CD4-positive, alpha-beta T cell treated with Interleukin-15 for 1 hour (primary cell): ENCODE measurements around the gene CREBRF.
"Not testable (repeated sequence)": the region's sequence is repeated elsewhere in the genome, so short reads cannot be mapped to it uniquely, and the experiment has no call there.

Experiments
- DNase-seq: peaks from one replicate; pipeline ENCODE4 v3.0.0-alpha.2; 2020

Gene CREBRF

DNA sequence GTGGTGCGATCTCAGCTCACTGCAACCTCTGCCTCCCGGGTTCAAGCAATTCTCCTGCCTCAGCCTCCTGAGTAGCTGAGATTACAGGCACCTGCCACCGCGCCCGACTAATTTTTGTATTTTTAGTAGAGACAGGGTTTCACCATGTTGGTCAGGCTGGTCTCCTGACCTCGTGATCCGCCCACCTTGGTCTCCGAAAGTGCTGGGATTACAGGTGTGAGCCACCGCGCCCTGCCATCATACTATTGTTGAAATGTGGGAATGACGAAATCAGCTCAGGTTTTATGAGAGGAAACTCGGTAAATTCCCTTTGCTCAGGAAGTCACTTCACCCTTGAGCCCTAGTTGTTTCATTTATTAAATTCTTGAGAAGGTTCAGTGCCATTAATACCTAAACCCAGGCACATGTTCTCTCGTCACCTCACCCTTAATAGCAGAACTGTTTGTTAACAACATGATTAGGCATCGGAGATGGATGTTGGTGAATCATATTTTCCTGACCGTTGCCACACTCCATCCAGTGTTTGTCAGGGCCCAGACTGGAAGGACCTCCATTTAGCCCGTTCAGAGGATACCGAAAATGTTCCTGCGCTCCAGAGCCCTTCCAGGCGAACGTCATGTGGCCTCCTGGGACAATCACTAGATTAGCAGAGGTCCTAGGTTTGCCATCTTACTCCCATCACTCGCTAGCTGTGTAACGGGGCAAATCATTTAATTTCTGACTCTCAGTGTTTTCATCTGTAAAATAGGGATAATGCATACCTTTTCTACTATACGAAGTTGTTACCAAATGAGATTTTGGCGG, 20.0 kb upstream of the CREBRF start:
- no peak for DNase-seq

DNA sequence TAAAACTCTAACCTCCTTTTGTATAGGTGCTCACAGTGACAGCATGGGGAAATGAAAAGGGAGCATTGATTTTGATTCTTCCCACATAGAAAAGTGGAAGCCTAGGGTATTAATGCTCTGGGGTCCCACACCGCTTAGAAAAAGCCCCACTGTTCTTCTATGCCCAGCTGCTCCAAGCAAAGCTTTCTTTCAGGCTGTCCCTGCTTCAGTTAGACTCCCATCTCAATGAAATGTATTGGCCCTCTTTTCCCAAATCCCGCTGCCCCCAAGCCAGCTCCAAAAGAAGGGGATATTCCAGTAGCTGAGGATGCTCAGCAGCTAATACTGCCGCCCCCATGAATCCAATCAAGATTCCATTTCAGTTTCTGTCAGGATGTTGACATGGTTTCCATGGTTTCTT, 17.0 kb upstream of the CREBRF start:
- no peak for DNase-seq

DNA sequence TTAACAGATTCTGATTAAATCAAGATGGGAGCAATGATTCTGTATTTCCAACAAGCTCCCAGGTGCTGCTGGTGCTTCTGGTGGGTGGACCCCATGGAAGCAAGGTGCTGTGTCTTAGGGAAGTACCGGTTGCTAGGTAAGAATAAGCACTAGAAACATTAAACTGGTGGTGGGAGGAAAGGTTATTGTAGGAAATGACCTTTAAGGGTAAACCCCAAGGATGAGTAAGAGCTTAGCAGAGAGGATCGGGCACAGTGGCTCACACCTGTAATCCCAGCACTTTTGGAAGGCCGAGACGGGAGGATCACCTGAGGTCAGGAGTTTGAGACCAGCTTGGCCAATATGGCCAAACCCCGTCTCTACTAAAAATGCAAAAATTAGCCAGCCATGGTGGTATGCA, 16.2 kb upstream of the CREBRF start:
- DNase-seq: no peak

DNA sequence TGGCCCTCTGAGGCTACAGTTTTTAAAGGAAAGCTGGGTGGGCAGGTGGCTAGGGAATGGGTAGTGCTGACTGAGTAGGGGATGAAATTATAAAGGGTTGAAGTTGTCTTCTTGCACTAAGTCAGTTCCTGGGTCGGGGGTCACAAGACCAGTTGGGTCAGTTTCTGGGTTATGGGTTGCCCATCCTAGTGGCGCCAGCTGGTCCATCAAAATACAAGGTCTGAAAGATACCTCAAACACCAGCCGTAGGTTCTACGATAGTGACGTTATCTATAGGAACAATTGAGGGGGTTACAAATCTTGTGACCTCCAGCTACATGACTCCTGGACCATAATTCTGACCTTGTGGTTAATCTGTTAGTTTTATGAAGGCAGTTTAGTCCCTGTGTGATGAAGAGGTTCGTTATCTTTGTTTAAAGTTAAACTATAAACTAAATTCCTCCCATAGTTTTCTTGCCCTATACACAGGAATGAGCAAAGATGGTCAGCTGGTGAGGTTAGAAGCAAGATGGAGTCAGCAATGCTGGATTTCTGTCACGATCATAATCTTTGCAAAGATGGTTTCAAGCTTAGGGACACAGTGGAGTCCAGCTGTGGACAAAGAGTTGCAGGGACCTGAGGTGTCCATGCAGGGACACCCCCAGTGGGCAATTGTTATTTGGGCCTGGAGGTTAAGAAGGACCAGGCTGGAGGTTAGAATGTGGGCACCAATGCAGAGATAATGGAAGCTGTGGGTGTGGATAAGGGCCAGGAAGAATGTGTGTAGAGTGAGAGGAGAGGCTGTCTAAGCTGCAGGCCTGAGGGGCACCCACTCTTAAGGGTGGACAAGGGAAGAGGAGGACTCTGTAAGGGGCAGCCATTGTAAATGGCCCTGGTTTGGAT, 14.0 kb upstream of the CREBRF start:
- DNase-seq: no peak

DNA sequence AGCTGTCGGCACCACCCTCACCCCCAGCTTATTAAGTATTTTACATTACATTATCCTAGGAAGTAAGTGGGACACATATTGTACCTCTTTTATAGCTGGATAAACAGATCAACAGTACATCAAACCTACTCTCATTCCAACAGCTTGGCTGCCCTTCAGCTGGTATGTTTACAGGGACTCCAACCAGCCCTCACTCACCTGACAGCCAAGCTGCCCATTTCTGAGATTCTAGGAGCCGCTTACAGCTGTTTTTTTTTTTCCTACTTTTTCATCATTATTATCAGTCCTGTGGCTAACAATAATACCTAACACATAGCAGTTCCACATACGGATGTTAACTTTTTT, 13.4 kb upstream of the CREBRF start:
- no peak for DNase-seq

DNA sequence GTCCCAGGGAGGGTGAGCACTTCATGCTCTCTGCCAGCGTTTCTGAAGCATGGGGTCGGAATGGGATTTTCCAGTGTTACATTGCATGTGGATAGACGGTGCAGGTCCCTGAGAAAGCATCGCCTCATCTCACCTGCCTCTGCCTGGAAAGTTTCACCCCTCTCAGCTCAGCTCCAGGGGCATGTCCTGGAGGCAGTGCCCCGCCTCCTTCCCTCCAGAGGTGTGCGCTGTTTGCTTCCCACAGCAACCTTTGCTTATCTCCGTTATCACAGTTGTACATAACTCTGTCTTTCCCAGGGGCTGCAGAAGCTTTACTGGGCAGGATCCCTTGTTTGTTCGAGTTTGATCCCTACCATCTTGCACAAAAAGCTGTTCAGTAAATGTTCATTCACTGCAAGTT, 10.7 kb upstream of the CREBRF start:
- DNase-seq: no peak

DNA sequence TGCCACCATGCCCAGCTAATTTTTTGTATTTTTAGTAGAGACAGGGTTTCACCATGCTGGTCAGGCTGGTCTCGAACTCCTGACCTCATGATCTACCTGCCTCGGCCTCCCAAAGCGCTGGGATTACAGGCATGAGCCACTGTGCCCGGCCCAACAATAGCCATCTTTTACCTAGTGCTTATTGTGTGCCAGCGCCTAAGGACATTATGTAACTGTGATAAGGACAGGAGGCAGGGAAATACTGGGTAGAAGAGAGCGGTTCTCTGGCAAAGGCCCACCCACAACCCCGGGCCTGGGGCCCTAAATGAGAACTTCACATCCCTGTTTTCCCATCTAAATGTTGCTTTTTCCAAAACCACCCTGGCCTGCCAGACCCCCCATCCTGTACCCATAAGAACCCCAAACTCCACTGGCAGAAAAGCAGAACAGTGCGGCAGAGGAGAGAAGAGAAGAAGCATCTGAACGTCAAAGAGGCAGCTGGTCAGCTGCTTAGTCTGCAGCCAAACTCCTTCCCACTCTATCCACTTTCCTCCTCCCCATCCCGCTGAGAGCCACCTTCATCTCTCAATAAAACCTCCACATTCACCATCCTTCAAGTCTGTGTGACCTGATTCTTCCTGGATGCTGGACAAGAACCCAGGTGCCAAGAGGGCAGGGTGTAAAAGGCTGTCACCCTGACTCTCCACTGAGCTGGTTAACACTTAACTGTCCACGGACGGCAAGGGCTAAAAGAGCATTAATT, 8.9 kb upstream of the CREBRF start:
- not testable (repeated sequence) for DNase-seq

DNA sequence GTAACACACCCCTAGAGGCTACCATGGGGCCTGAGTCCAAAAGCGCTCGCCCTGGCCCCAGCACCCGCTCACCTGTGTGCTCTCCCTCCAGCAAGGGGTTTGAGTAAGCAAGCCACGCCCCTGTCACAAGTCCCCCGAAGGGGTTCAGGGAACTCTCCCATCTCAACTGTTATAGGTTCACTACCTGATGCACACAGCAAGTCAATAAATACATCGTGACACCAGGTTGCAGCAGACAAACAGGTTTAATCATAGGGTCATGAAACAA, 8.4 kb upstream of the CREBRF start:
- no peak for DNase-seq

DNA sequence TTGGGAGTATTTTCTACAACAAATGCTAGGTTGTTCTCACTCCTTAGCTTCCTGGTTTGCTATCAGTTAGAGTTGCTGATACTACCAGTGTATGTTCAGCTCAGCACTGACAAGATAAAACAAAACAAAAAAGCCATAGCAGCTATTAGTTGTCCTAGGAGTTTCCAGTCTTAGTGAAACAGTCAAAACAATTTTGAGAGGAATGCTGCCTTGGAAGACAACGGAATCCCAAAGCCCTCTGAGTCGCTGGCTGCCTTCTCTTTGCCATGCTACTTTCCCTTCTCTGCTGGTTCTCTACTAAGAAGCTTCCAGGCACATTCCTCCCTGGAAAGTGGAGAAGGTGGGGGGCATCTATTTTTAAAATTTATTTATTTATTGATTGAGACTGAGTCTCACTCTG, 5.4 kb upstream of the CREBRF start:
- no peak for DNase-seq

DNA sequence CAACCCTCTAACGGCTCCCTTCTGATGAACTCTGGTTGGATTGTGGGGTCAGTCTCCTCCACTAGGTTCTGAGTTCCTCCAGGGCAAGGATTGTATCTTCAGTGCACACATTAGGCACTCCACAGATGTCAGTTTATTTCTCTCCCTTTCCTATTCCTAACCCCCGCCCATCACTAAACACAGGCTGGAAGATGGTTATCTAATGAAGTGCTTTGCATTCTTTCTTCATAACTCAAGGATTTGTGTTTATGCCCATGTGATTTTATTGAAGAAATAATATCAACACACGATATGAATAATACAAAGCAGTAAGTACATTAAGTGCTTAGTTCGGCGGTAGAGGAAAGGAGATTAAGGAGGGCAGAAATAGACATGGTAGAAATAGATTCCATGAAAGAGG, 4.4 kb upstream of the CREBRF start:
- no peak for DNase-seq

DNA sequence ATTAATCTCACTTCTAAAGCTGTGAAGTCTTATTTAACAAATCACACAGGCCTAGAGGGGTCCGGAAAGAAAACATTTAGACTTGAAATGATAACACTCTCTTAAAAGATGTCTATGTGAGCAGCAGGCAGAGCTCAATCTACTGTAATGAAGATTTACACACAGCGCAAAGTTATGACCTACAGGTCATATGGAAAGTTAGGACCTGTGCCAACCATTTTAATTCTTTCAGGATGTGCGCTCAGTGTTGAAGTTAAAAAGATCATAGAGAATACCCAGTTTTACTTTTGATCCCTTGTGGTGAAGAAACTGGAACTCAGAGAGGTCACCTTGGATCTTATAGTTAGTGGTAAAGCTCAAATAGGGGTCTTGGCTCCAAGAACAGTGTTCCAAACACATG, 3.1 kb upstream of the CREBRF start:
- DNase-seq: no peak

DNA sequence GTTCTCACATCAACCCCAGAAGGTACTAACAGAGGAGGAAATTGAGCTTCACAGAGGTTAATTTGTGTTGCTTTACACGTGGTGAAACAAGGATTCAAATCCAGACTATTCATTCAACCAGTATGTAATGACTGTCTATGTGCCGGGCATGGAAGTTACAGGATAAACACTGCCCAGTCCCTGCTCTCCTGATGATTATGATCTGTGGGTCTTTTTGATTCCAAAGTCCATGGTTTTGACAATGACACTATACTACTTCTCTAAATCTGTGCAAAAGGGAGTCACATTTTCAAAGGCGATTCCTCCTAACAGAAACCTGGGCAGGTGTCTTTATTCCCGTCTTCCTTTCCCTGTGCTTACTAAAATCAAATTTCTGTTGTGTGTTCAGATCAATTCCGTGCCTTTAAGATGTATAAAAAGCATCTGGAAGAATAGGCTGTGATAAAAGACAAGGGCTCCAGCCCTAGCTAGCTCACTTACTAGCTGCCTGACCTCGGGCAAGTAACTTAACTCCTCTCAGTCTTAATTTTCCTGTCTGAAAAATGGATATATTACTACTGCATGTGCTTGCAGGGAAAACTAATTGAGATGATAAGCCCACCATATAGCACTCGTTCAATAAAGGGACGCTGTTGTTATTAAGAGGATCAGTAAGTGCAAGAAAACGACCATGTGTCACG, 970 bp upstream of the CREBRF start:
- DNase-seq: no peak

DNA sequence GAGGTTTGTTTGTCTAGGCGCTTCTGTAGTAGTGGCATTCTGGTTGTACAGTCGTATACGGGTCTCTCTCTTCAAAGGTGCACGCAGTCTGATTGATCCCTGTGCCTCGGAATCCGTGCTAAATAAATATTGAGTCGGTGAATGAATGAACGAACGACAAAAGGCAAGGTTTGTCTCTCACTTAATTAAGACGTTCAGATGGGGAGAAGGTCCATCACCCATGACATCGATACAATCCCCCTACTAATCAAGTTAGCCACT, 500 bp upstream of the CREBRF start:
- no peak for DNase-seq

DNA sequence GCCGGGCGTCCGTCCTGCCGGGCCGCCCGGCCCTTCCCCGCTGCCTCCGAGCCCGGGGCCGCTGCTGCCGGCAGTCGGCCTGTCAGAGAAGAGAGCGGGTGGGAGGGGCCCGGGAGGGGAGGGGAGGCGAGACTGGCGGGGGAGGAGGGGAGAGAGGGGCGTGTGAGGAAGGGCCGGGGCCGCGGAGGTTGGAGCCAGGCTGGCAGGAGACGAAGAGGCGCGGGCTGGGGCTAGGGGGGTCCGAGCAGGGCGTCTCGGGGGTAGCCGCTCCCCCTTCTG, 570 bp downstream of the CREBRF start:
- no peak for DNase-seq

DNA sequence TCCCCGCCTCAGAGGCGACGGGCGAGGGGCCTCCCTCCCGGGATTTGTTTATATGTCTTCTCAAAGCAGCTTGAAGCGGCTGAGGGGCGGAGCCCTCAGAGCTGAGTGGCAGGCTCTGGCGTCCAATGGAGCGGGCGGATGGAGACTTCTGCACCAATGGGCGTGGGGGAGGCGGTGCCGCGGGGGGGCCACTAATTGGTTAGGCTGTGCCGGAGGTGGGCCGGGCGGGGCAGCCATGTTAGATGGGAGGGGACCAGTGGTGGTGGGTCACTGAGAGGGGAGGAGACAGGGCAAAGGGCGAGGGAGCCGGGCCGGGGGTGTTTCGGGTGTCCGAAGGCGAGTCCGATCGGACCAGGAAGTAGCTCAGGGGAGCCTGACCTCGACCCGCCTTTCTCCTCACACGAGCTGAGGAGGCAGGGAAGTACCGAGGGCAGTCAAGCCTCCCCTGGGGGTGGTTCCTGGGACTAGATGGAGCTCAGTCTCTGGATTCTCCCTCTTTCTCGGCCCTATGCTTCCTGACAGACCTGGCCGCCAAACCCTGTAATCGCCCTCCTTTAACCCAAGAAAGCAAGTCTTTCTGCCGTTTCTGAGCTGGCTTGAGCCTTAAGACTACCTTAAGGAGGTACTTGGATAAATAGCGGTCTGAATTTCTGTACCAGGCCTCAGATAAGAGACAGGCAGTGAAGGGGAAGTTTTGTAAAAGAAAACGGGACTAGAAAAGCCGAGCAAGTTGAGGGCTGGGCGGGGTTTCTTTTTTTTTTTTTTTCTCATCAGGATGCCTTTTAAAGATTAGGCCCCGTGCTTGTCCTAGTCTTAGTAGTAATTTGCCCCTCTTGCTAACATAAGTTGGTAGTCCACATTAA, 1.1 kb downstream of the CREBRF start:
- peak; percentile 97 for DNase-seq

DNA sequence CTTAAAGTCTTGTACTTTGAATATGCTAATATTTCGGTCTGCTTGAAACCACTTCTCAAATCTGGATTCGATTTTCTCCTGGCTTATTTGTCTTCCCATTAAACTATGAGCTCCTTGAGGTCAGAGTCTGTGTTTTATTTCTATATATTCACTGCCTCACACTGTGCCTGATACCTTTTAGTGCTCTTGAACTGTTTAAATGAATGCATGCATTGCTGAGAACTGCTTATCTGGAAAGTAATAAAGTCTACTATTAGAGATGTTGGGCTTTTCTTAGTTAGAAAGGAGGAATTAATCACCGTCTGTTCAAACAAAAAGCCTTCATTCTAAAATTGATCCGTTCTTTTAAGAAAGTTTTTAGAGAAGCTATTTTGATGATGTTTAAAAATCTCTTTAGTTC, 6.0 kb downstream of the CREBRF start:
- DNase-seq: no peak

DNA sequence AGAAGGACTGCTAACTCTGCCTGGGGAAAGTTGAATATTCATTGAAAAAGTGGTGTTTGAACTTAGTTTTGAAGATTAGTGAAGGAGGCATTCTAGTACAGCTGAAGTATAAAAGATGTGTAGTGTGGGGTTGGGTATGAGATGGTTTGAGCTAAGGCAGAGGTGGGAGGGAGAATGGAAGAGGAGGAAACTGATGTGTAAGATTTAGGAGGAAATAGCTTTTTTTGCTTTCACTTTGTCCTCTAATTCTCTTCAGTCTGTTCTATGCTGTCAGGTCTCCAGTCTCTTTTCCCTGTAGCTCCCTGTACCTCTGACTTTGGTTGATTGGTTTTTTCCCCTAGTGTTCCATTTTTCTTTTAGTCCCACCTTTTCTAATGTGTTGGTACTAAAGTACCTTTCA, 9.0 kb downstream of the CREBRF start:
- DNase-seq: no peak

DNA sequence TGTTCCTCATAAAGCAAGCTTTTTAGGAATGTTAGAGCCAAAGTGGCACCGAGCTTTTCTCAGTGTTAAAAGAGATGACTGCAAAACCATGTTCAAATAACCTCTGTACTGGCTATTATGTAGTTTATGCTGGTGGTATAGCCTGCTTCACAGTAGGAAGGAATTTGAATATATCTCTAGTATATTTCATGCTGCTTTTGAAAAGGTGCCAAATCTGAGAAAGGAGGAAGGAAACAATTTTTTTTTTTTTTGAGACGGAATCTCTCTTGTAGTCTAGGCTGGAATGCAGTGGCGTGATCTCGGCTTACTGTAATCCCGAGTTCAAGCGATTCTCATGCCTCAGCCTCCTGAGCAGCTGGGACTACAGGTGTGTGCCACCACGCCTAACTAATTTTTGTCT, 13.5 kb downstream of the CREBRF start:
- no peak for DNase-seq

DNA sequence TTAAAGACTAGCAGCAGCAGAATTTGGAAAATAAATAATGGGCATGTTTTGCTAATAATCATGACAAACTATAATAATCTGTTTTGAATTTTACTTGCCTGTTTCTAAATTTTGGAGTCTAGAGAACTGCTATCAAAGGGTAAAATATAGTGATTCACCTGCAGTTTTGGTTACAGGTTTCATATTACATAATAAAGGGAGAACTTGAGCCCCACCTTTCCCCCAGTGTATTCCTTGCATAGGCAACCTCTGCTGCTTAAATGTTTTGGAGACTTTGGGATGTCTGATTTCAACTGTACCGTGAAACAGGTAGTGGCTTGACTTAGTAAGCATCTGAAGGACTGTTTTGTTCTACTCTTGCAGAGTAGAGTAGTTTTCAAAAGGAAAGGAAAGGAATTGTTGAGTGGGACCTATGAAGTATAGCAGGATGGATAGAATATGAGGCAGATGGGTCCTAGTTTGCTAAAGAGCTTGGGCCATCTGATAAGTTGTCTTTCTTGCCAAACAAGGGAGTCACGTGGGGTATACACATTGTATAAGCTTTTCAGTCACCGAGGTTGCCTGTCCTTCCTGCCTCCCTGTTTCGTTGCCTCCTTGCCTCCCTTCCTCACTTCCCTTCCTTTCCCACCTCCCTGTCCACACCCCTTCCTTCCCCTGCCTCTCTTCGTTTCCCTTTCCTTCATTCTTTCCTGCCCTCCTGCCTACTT, 19.1 kb downstream of the CREBRF start:
- no peak for DNase-seq

DNA sequence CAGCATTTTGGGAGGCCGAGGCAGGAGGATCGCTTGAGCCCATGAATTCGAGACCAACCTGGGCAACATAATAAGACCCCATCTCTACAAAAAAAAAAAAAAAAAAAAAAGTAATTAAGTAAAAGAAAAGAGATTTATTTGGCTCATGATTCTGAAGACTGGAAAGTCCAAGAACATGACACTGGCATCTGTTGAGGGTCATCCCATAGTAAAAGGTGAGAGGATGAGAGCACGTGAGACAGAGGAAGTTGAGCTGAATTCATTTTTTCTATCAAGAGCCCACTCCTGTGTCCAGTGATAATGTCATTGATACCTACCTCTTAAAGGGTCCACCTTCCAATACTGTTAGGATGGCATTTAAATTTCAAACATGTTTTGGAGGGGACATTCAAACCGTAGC, 19.8 kb downstream of the CREBRF start:
- DNase-seq: no peak

DNA sequence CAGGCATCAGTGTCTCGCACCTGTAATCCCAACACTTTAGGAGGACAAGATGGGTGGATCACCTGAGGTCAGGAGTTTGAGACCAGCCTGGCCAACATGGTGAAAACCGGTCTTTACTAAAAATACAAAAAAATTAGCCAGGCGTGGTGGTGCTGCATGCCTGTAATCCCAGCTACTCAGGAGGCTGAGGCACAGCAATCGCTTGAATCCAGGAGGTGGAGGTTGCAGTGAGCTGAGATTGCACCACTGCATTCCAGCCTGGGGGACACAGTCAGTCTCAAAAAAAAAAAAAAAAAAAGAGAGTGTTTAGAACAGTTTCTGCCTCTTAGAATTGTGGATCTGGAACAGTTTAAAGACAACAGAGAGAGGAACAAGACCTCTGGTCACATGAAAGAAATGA, 20.3 kb downstream of the CREBRF start:
- DNase-seq: not testable (repeated sequence)

DNA sequence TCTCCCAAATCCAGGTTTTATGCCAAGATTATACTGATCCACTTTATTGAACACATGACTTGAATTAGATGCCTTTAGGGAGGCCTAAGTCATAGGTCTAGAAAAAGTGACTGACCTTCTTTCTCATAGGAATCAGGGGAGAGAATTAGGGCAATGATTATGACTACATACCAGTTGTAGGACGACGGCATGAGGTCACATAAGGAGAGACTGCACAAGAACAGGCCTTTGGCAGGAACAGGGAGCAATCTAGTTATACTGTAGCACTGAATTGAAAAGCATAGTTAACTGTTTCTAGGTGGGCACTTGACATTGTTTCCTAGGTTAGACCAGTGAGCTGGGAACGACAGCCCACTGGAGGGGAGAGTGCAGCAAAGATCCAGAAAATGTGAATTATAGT, 22.7 kb downstream of the CREBRF start:
- no peak for DNase-seq
